NCI-H69 (cell line): ENCODE results near the gene PLIN4.
A peak's percentile ranks its signal among the peaks of the same experiment; 100 is the strongest.
"Not testable (repeated sequence)": the region's sequence is repeated elsewhere in the genome, so short reads cannot be mapped to it uniquely, and the experiment has no call there.

Experiments used
- DNase-seq: peaks from one replicate; lab custom pipeline; 2025; lab: John Stamatoyannopoulos, UW

Gene PLIN4

GRCh38 chr19:4547303-4548237, 29.3 kb upstream of the PLIN4 start:
- DNase-seq, result peak; percentile 64

- DNase-seq, result no peak
These were observed 25.8 kb upstream of the PLIN4 start for GRCh38 chr19:4543842-4544647.

- DNase-seq, result no peak
These were observed 24.9 kb upstream of the PLIN4 start for GRCh38 chr19:4542896-4543841.

GRCh38 chr19:4541806-4542145, 23.5 kb upstream of the PLIN4 start:
- DNase-seq, result not testable (repeated sequence)

- DNase-seq, result no peak
These were observed 23.0 kb upstream of the PLIN4 start for GRCh38 chr19:4541114-4541805.

GRCh38 chr19:4539693-4540581, 21.7 kb upstream of the PLIN4 start, which contains the start of gene LRG1:
Gene LRG1, minus strand, starts transcription at chr19:4540036. Its CDS starts 23 bp downstream, at chr19:4540013.
- DNase-seq, result no peak

- no peak for DNase-seq
These were observed 20.9 kb upstream of the PLIN4 start for GRCh38 chr19:4539169-4539692.

GRCh38 chr19:4538601-4538954, 20.3 kb upstream of the PLIN4 start:
- peak; percentile 34 for DNase-seq

GRCh38 chr19:4537953-4538600, 19.8 kb upstream of the PLIN4 start:
- no peak for DNase-seq

GRCh38 chr19:4536798-4537197, 18.5 kb upstream of the PLIN4 start:
- DNase-seq, result no peak

- peak; percentile 97 for DNase-seq
These were observed 16.8 kb upstream of the PLIN4 start, which contains the start of gene PLIN5 for GRCh38 chr19:4534836-4535658. Gene PLIN5, minus strand, starts transcription at chr19:4535224. Its CDS starts 1,150 bp downstream, at chr19:4534074.

- no peak for DNase-seq
These were observed 15.6 kb upstream of the PLIN4 start for GRCh38 chr19:4533835-4534424.

GRCh38 chr19:4533334-4533733, 15.0 kb upstream of the PLIN4 start:
- DNase-seq, result no peak

GRCh38 chr19:4531562-4532165, 13.4 kb upstream of the PLIN4 start:
- peak; percentile 59 for DNase-seq

GRCh38 chr19:4529924-4530522, 11.7 kb upstream of the PLIN4 start:
- DNase-seq, result no peak

- no peak for DNase-seq
These were observed 10.6 kb upstream of the PLIN4 start for GRCh38 chr19:4528843-4529242.

GRCh38 chr19:4527377-4527776, 9.1 kb upstream of the PLIN4 start:
- DNase-seq, result not testable (repeated sequence)
